Neuronal stem cell (in vitro differentiated cells): ENCODE results near the gene SP140.

Experiments
- DNase-seq: peaks from one replicate; pipeline ENCODE4 v3.0.0-alpha.2; 2013; ENCODE audit warnings: low spot score
- H2AFZ ChIP-seq: one replicate; pipeline ENCODE4 v1.6.1; 2013; ENCODE audit warnings: mild to moderate bottlenecking, low read length, inconsistent platforms
- H2AK5ac ChIP-seq: 2 replicates; pipeline ENCODE4 v1.6.1; 2013; ENCODE audit warnings: low read depth, mild to moderate bottlenecking, inconsistent platforms, low read length, moderate library complexity, mixed read lengths
- H2BK120ac ChIP-seq: 2 replicates; pipeline ENCODE4 v1.6.1; 2013; ENCODE audit warnings: low read depth, mild to moderate bottlenecking, inconsistent platforms, low read length, moderate library complexity, mixed read lengths
- H2BK12ac ChIP-seq: one replicate; pipeline ENCODE4 v1.6.1; 2013; ENCODE audit warnings: low read length, inconsistent platforms
- H2BK15ac ChIP-seq: 2 replicates; pipeline ENCODE4 v1.6.1; 2013; ENCODE audit warnings: mild to moderate bottlenecking, low read length, inconsistent platforms, mixed read lengths
- H2BK5ac ChIP-seq: one replicate; pipeline ENCODE4 v1.6.1; 2013; ENCODE audit warnings: inconsistent platforms, mild to moderate bottlenecking, low read length, moderate library complexity
- H3K14ac ChIP-seq: one replicate; pipeline ENCODE4 v1.6.1; 2013; ENCODE audit warnings: low read length, inconsistent platforms
- H3K18ac ChIP-seq: 2 replicates; pipeline ENCODE4 v1.6.1; 2013; ENCODE audit warnings: low read length, inconsistent platforms
- H3K23ac ChIP-seq: 2 replicates; pipeline ENCODE4 v1.6.1; 2013; ENCODE audit warnings: low read depth, mild to moderate bottlenecking, mixed read lengths, low read length, inconsistent platforms; ENCODE audit not compliant: poor library complexity
- H3K27ac ChIP-seq: replicated peaks from 3 replicates; pipeline ENCODE4 v1.5.1; 2013; ENCODE audit warnings: low read length, inconsistent platforms
- H3K27me3 ChIP-seq, 3 experiments: 2 replicates each; pipeline ENCODE4 v1.6.1; 2013; ENCODE audit warnings: low read length in 3 of 3, mild to moderate bottlenecking in 2 of 3, inconsistent platforms in 1 of 3, low read depth in 1 of 3, mixed read lengths in 1 of 3, moderate library complexity in 1 of 3; ENCODE audit not compliant: control insufficient read depth in 3 of 3, insufficient read depth in 3 of 3
- H3K36me3 ChIP-seq, 2 donors: replicated peaks in 1 of 2; 2 replicates each; pipeline ENCODE4 v1.6.1; 2013; ENCODE audit warnings: low read length in 2 of 2; ENCODE audit not compliant: control insufficient read depth in 2 of 2, insufficient read depth in 2 of 2
- H3K4ac ChIP-seq: 2 replicates; pipeline ENCODE4 v1.6.1; 2013; ENCODE audit warnings: inconsistent platforms, mild to moderate bottlenecking, low read length, moderate library complexity
- H3K4me1 ChIP-seq, 2 donors: 1 replicate in 1 of 2; 2 replicates in 1 of 2; pipeline ENCODE4 v1.6.1; 2013; ENCODE audit warnings: low read length in 2 of 2, low read depth in 1 of 2; ENCODE audit not compliant: control insufficient read depth in 2 of 2, insufficient read depth in 1 of 2
- H3K4me2 ChIP-seq: one replicate; pipeline ENCODE4 v1.6.1; 2013; ENCODE audit warnings: mild to moderate bottlenecking, low read length, inconsistent platforms; ENCODE audit not compliant: insufficient read depth, poor library complexity, severe bottlenecking
- H3K4me3 ChIP-seq, 2 donors: 2 replicates each; pipeline ENCODE4 v1.5.1; 2013; ENCODE audit warnings: low read length in 2 of 2, mild to moderate bottlenecking in 2 of 2, inconsistent platforms in 1 of 2, moderate library complexity in 1 of 2
- H3K79me1 ChIP-seq: one replicate; pipeline ENCODE4 v1.6.1; 2013; ENCODE audit warnings: low read depth, mild to moderate bottlenecking, inconsistent platforms, low read length, moderate library complexity
- H3K9ac ChIP-seq: one replicate; pipeline ENCODE4 v1.6.1; 2013; ENCODE audit warnings: mild to moderate bottlenecking, low read depth, low read length, inconsistent platforms; ENCODE audit not compliant: poor library complexity
- H3K9me3 ChIP-seq, 2 donors: replicated peaks in 1 of 2; 2 replicates each; pipeline versions ENCODE3 to v1.6.1; 2013; ENCODE audit warnings: low read length in 2 of 2, mild to moderate bottlenecking in 2 of 2, inconsistent platforms in 1 of 2, low read depth in 1 of 2, mixed read lengths in 1 of 2, moderate library complexity in 1 of 2; ENCODE audit not compliant: control insufficient read depth in 2 of 2, insufficient read depth in 1 of 2
- H4K8ac ChIP-seq: one replicate; pipeline ENCODE4 v1.6.1; 2013; ENCODE audit warnings: low read depth, mild to moderate bottlenecking, inconsistent platforms, low read length, moderate library complexity
- H4K91ac ChIP-seq: one replicate; pipeline ENCODE4 v1.6.1; 2013; ENCODE audit warnings: low read length, low read depth, mild to moderate bottlenecking, inconsistent platforms; ENCODE audit not compliant: poor library complexity
- WGBS, 2 donors: extraction: QIAGEN DNeasy Blood & Tissue Kit; methylation state at CpG; one replicate each; pipeline ENCODE4 v1.1.7; 2013; ENCODE audit warnings: missing lambda C conversion rate in 2 of 2, mixed read lengths in 1 of 2; ENCODE audit not compliant: insufficient read length in 2 of 2, insufficient replicate concordance in 1 of 2; ENCODE audit errors: extremely low coverage in 2 of 2; 5-methylcytosine and 5-hydroxymethylcytosine counted together

Gene SP140

GRCh38 chr2:230231251-230231650, 5.7 kb downstream of the SP140 start:
- Histone ChIP-seq H2BK12ac (no peak overlapping the region), H3K36me3 (no peaks in the 10 kb centered on the region), H3K23ac (no peak overlapping the region), H2AFZ (no peak overlapping the region), H3K79me1 (no peaks in the 10 kb centered on the region), H4K91ac (no peak overlapping the region), H3K27me3 (no peaks in the 10 kb centered on the region), H3K4ac (no peak overlapping the region), H2AK5ac (no peak overlapping the region), H3K27ac (no peak overlapping the region), H3K18ac (no peak overlapping the region), H3K9me3 (peaks cover 0 to 2% of the 10 kb centered on the region in 2 donors), H3K14ac (no peak overlapping the region), H3K4me1 (no peaks in the 10 kb centered on the region), H3K4me3 (no peak overlapping the region), H2BK15ac (no peak overlapping the region), H3K9ac (no peak overlapping the region), H4K8ac (no peak overlapping the region), H2BK120ac (no peak overlapping the region), H3K4me2 (no peak overlapping the region), H2BK5ac (no peak overlapping the region)
- no CpG with 5 or more reads among the region's 3 CpGs for WGBS, 2 donors
- DNase-seq = no peak

DNA sequence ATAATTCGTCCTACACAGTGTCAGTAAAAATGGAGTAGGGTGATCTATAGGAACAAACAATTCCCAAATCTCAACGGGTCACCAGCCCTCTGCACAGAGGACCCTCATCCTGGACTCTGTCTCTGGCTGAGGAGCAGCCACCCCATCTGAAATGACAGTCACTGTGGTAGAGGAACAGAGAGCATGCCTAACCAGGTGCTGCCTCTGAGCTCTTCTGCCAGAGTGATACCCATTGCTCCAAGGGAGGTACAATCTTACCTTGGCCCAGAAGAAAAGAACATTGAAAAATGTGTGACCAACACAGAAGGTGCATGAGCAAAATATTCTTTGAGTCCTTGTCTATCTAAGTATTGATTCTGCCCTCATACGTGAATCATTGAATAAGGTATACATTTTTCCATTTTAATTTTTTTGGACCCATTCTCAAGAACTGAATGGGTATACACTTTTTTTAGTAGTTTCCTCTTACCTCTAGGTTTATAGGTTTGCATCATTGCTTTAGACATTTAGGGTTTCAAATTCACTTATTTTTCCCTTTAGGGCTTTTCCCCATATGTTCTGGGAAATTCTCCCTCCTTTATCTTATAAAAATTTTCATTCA, 8.7 kb downstream of the SP140 start:
- H3K9ac ChIP-seq = no peak overlapping the region
- H3K27me3 ChIP-seq = peaks cover 0 to 3% (median 0%) of the 10 kb centered on the region in 3 experiments
- no peak overlapping the region for H3K27ac ChIP-seq
- no peaks in the 10 kb centered on the region for H3K79me1 ChIP-seq
- H3K18ac ChIP-seq = no peak overlapping the region
- H3K23ac ChIP-seq = no peak overlapping the region
- H2BK120ac ChIP-seq = no peak overlapping the region
- no peaks in the 10 kb centered on the region for H3K4me1 ChIP-seq
- no peak overlapping the region for H2AFZ ChIP-seq
- H3K4ac ChIP-seq = no peak overlapping the region
- no peak overlapping the region for H2AK5ac ChIP-seq
- no peaks in the 10 kb centered on the region for H3K36me3 ChIP-seq
- H3K14ac ChIP-seq = no peak overlapping the region
- no peak overlapping the region for H4K91ac ChIP-seq
- H4K8ac ChIP-seq = no peak overlapping the region
- WGBS, 2 donors = no CpG with 5 or more reads among the region's 3 CpGs
- no peak overlapping the region for H3K4me3 ChIP-seq
- H2BK5ac ChIP-seq = no peak overlapping the region
- no peak overlapping the region for H2BK15ac ChIP-seq
- no peak overlapping the region for H3K4me2 ChIP-seq
- H3K9me3 ChIP-seq = peaks cover 0 to 2% of the 10 kb centered on the region in 2 donors
- H2BK12ac ChIP-seq = no peak overlapping the region
- no peak for DNase-seq

DNA sequence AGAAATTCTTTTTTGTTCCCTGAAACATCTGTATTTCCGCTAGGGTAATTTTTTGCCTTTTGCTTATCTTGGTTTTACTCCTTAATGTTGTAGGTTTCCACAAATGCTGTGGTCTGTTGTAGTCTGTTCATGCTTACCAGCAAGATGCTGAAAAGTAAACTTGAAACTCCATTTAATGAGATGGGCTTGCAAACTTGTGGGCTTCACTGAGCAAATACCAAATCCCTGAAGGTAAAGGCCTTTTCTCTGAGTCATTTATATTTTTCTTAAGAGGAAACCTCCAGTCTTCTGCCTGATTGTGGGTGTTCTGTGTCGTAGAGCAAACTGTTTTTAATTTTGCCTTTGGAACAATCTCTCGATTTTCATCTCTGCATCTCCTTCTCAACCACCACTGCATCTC, 9.3 kb downstream of the SP140 start:
- no CpG with 5 or more reads among the region's 3 CpGs for WGBS, 2 donors
- H3K27me3 ChIP-seq = peaks cover 0 to 3% (median 0%) of the 10 kb centered on the region in 3 experiments
- no peak overlapping the region for H2AK5ac ChIP-seq
- H3K23ac ChIP-seq = no peak overlapping the region
- no peaks in the 10 kb centered on the region for H3K36me3 ChIP-seq
- no peak overlapping the region for H2BK15ac ChIP-seq
- no peak overlapping the region for H4K8ac ChIP-seq
- no peak overlapping the region for H3K9ac ChIP-seq
- no peak overlapping the region for H2BK5ac ChIP-seq
- H3K14ac ChIP-seq = no peak overlapping the region
- no peak overlapping the region for H3K4ac ChIP-seq
- H4K91ac ChIP-seq = no peak overlapping the region
- H3K9me3 ChIP-seq = peaks cover 0 to 2% of the 10 kb centered on the region in 2 donors
- H3K4me1 ChIP-seq = no peaks in the 10 kb centered on the region
- H2BK120ac ChIP-seq = no peak overlapping the region
- H2BK12ac ChIP-seq = no peak overlapping the region
- H3K4me2 ChIP-seq = no peak overlapping the region
- no peak for DNase-seq
- H3K18ac ChIP-seq = no peak overlapping the region
- no peak overlapping the region for H3K27ac ChIP-seq
- H3K4me3 ChIP-seq = no peak overlapping the region
- H3K79me1 ChIP-seq = no peaks in the 10 kb centered on the region
- H2AFZ ChIP-seq = no peak overlapping the region

DNA sequence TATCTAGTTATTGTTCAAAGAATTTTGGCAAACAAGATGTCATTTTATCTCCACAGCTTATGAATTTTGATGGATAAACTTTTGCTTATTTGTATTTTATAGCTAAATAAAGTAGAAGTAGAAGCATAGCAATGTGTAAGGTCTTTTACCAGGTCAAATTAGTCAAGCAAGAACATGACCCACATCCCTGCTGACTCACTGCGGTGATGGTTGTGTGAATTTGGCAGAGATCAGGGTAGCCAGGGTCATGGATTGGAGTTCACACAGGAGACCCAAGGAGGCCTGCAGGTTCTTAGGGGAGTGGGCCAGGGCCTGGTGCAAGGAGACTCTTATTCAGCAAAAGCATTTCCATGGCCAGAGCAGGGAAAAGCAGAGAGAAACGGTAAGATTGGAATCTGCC, 18.7 kb downstream of the SP140 start:
- H2AFZ ChIP-seq = no peak overlapping the region
- H3K14ac ChIP-seq = no peak overlapping the region
- no peak overlapping the region for H4K8ac ChIP-seq
- H2BK12ac ChIP-seq = no peak overlapping the region
- H3K4me2 ChIP-seq = no peak overlapping the region
- peaks cover 0 to 9% (median 0%) of the 10 kb centered on the region in 3 experiments for H3K27me3 ChIP-seq
- WGBS, 2 donors = no CpG with 5 or more reads among the region's 2 CpGs
- H3K27ac ChIP-seq = no peak overlapping the region
- no peak overlapping the region for H3K18ac ChIP-seq
- H3K9me3 ChIP-seq = no peaks in the 10 kb centered on the region
- H3K9ac ChIP-seq = no peak overlapping the region
- no peak overlapping the region for H4K91ac ChIP-seq
- no peak overlapping the region for H2BK5ac ChIP-seq
- no peak overlapping the region for H3K23ac ChIP-seq
- H2BK120ac ChIP-seq = no peak overlapping the region
- H3K79me1 ChIP-seq = no peaks in the 10 kb centered on the region
- DNase-seq = no peak
- H2AK5ac ChIP-seq = no peak overlapping the region
- no peak overlapping the region for H2BK15ac ChIP-seq
- H3K4me3 ChIP-seq = no peak overlapping the region
- H3K36me3 ChIP-seq = no peaks in the 10 kb centered on the region
- no peaks in the 10 kb centered on the region for H3K4me1 ChIP-seq
- H3K4ac ChIP-seq = no peak overlapping the region
